ENCODE data around the gene FER1L5. TPM values are rescaled to one million over a fixed set of nuclear protein-coding genes. Genes with fewer than 3 reads are reported as not detected.

Gene FER1L5
- total RNA-seq, 2 experiments from 2014 or later, result not detected

DNA sequence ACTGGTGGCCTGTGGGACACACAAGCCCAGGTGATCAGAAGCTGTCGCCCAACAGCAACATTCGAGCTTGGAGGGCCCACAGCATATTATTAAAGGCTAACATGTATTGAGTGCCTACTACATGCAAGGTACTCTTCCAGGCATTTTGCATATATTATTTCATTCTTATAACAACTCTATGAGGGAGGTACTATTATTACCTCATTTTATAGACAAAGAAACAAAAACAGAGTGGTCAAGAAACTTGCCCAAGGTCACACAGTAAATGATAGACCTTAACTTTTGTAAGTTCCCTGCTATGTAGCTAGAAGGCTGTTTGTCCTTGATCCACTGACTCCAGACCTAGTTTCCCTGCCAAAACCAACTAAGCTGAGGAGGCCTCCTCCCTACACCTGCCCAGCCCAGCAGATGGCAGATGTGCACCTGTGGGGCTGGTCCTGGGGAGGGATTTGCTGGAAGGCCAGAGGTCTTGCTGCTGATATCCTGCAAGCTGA is 40.2 kb upstream of the FER1L5 start:
- Histone ChIP-seq H3K27me3 (ENCODE audit: control insufficient read depth in 1 of 2, insufficient read depth in 2 of 2, low read length in 2 of 2) (no peaks in the 10 kb centered on the region), H3K4me1 (ENCODE audit: insufficient read depth, low read length) (no peaks in the 10 kb centered on the region), H3K27ac (ENCODE audit: low read depth in 1 of 2, low read length in 2 of 2) (no peak overlapping the region), H3K36me3 (ENCODE audit: insufficient read depth, low read length) (peaks cover 81% of the 10 kb centered on the region), H3K9me3 (ENCODE audit: control insufficient read depth in 1 of 2, insufficient read depth in 1 of 2, low read length in 2 of 2) (no peaks in the 10 kb centered on the region), H3K4me3 (ENCODE audit: low read length) (no peak overlapping the region)
- DNase-seq, result peak in 3 of 14 experiments; percentile 17 to 37 (median 23)
- ChIA-PET POLR2A (interaction anchor here (1.1 kb wide), 1 partner anchor 70 kb away, joined by 3 read pairs; no protein-coding TSS in a partner anchor), CTCF (no interaction called here)
- peaks cover 96% of the 10 kb centered on the region for H3K36me3 Mint-ChIP-seq (ENCODE audit: low read depth)
- no peak overlapping the region for H3K4me3 Mint-ChIP-seq
- H3K27ac Mint-ChIP-seq, result no peak overlapping the region
- no peak for ATAC-seq (ENCODE audit: poor library complexity)
- no peaks in the 10 kb centered on the region for H3K4me1 Mint-ChIP-seq (ENCODE audit: low read depth)
- H3K27me3 Mint-ChIP-seq, result no peaks in the 10 kb centered on the region
- TF ChIP-seq, protein P1, sequence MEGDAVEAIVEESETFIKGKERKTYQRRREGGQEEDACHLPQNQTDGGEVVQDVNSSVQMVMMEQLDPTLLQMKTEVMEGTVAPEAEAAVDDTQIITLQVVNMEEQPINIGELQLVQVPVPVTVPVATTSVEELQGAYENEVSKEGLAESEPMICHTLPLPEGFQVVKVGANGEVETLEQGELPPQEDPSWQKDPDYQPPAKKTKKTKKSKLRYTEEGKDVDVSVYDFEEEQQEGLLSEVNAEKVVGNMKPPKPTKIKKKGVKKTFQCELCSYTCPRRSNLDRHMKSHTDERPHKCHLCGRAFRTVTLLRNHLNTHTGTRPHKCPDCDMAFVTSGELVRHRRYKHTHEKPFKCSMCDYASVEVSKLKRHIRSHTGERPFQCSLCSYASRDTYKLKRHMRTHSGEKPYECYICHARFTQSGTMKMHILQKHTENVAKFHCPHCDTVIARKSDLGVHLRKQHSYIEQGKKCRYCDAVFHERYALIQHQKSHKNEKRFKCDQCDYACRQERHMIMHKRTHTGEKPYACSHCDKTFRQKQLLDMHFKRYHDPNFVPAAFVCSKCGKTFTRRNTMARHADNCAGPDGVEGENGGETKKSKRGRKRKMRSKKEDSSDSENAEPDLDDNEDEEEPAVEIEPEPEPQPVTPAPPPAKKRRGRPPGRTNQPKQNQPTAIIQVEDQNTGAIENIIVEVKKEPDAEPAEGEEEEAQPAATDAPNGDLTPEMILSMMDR (IDR thresholded peaks at IDR 0.05), result no peak
- no peaks in the 10 kb centered on the region for H3K9me3 Mint-ChIP-seq
- intact Hi-C loops (cut with DNase I, micrococcal nuclease), result no loop called here

DNA sequence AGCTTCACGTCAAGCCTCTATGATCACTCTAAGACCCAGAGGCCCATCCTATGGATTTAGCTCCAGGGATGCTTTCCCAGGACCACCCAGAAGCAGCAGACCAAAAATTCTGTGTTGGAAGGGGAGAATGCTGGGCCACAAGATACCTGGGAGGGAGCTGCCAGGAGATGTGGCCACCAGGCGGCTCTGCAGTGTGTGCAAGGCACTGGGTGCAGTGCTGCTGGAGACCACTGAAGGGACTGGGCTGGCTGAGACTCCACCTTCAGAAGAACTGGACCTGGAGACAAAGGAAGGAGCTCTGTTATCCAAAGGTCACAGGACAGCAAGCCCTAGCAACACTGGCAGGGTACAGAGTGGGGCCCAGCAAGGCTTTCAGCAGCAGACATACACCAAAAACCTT is 38.5 kb upstream of the FER1L5 start:
- H3K27ac ChIP-seq (ENCODE audit: low read depth in 1 of 2, low read length in 2 of 2), result no peak overlapping the region
- H3K27me3 ChIP-seq (ENCODE audit: control insufficient read depth in 1 of 2, insufficient read depth in 2 of 2, low read length in 2 of 2), result no peaks in the 10 kb centered on the region
- POLR2A ChIA-PET, result interaction anchor here (0.8 to 0.9 kb wide), 2 partner anchors 9 to 359 kb away, joined by 3 read pairs; no protein-coding TSS in a partner anchor
- intact Hi-C loops (cut with DNase I, micrococcal nuclease), result no loop called here
- DNase-seq, result peak in 2 of 14 experiments; percentile 15 to 27
- TF ChIP-seq, protein P1 (IDR thresholded peaks at IDR 0.05), result no peak
- CTCF ChIA-PET, result interaction anchor here (1.1 kb wide), 1 partner anchor 159 kb away, joined by 3 read pairs; no protein-coding TSS in a partner anchor
- no peak overlapping the region for H3K4me3 ChIP-seq (ENCODE audit: low read length)
- peaks cover 85% of the 10 kb centered on the region for H3K36me3 ChIP-seq (ENCODE audit: insufficient read depth, low read length)
- peak overlapping the region; percentile 20 for H3K27ac Mint-ChIP-seq
- H3K4me3 Mint-ChIP-seq, result no peak overlapping the region
- H3K36me3 Mint-ChIP-seq (ENCODE audit: low read depth), result peaks cover 100% of the 10 kb centered on the region
- no peaks in the 10 kb centered on the region for H3K9me3 Mint-ChIP-seq
- no peaks in the 10 kb centered on the region for H3K27me3 Mint-ChIP-seq
- H3K4me1 ChIP-seq (ENCODE audit: insufficient read depth, low read length), result no peaks in the 10 kb centered on the region
- no peaks in the 10 kb centered on the region for H3K4me1 Mint-ChIP-seq (ENCODE audit: low read depth)
- no peak for ATAC-seq (ENCODE audit: poor library complexity)
- H3K9me3 ChIP-seq (ENCODE audit: control insufficient read depth in 1 of 2, insufficient read depth in 1 of 2, low read length in 2 of 2), result no peaks in the 10 kb centered on the region

DNA sequence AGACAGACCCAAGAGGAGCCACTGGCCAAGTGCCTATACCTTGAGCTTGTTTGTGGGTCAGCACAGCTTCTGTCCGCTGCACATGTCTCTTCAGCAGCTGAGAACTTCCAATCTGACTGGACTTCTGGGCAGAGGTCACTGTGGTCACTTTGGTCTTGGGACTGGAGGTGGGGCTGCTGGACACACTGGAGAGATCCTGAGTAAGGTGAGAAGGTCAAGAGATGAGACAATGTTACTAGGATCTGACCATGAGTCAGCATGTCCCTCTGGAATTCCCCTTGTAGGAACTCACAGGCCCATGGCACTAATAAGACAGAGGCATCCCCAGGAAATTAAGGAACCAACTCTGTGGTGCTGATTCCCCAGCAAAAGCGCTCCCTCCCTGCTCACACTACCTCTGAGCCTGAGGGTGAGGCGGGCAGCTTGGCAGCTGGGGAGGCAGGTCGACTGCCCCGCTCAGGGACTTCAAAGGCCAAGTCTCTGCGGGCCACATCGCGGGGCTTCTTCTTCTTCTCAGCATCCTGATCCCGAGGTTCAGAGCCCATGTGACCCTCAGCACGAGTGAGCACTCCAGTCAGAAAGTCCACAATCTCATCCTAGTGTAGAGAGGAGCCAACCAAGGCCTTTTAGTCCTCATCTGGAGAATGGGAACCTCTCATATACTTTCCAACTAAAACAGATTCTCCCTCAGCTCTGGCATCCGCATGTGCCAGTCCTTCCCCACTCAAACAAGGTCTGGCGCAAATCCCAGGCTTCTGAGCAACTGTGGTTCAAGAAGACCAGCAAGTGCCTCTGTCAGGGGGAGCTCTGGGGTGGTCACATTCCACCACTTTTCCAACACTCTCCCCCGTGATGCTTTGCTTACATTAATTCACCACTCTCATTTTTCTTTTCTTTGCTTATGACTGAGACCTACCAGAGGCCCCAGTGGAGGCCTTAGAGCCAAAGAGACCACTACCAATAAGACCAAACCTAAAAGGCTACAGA is 33.8 kb upstream of the FER1L5 start:
- Mint-ChIP-seq H3K4me1 (ENCODE audit: low read depth) (no peaks in the 10 kb centered on the region), H3K36me3 (ENCODE audit: low read depth) (peaks cover 94% of the 10 kb centered on the region), H3K27ac (peak overlapping the region; percentile 27), H3K4me3 (no peak overlapping the region), H3K27me3 (no peaks in the 10 kb centered on the region), H3K9me3 (no peaks in the 10 kb centered on the region)
- H3K4me1 ChIP-seq (ENCODE audit: insufficient read depth, low read length), result no peaks in the 10 kb centered on the region
- no peak overlapping the region for H3K27ac ChIP-seq (ENCODE audit: low read depth in 1 of 2, low read length in 2 of 2)
- CTCF ChIA-PET, result no interaction called here
- H3K9me3 ChIP-seq (ENCODE audit: control insufficient read depth in 1 of 2, insufficient read depth in 1 of 2, low read length in 2 of 2), result no peaks in the 10 kb centered on the region
- TF ChIP-seq, protein P1 (IDR thresholded peaks at IDR 0.05), result no peak
- peaks cover 100% of the 10 kb centered on the region for H3K36me3 ChIP-seq (ENCODE audit: insufficient read depth, low read length)
- intact Hi-C loops (cut with DNase I, micrococcal nuclease), result no loop called here
- no peaks in the 10 kb centered on the region for H3K27me3 ChIP-seq (ENCODE audit: control insufficient read depth in 1 of 2, insufficient read depth in 2 of 2, low read length in 2 of 2)
- no peak overlapping the region for H3K4me3 ChIP-seq (ENCODE audit: low read length)
- DNase-seq (peak in 1 of 14 experiments; percentile 13), ATAC-seq (ENCODE audit: poor library complexity) (no peak)
- POLR2A ChIA-PET, result no interaction called here
